Skeletal muscle cell (primary cell): ENCODE measurements around the gene BCL10.

Experiments
- DNase-seq: peaks from one replicate; pipeline ENCODE4 v3.0.0-alpha.2; 2010; ENCODE audit warnings: low read depth
- H3K4me3 ChIP-seq: 2 replicates; pipeline ENCODE4 v1.5.1; 2011; ENCODE audit warnings: low read depth, mild to moderate bottlenecking, control low read depth, low read length, moderate library complexity

The BCL10 gene

GRCh38 chr1:85228972-85229371, 47.5 kb downstream of the BCL10 start:
- H3K4me3 ChIP-seq = no peak overlapping the region
- no peak for DNase-seq

DNA sequence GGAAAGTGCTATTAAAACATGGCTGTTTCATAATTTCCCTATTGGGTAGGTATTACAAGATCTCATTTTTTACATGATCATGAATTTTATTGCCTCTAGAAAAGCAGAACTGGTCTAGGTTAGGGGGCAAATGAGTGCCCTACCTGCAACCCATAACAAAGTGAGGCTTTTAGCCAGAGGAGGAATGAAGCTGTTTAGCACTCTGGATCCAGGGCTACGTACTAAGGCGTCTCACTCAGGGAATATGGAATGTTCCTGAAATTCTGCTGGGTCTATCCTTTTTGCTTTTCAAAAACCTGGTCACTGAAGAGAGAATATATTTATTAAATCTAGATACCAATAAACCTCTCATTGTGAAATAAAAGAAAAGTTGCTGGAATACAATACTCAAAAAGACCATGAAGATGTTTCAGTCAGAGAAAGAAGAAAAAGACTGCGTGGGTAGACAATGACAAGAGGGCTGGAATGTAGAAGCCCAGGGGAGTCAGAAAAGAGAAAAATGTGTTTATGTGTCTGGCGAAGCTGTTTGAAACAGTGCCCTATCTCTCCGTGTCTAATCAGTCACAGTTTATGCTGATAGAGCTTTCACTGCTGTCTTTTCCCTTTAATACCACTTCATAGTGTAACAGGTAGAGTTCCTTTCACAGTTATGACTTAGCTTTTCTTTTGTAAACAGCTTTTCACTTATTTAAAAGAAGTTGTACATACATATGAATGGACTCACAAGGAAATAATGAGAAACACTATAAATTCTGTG, 50.6 kb downstream of the BCL10 start:
- no peak overlapping the region for H3K4me3 ChIP-seq
- no peak for DNase-seq

GRCh38 chr1:85224734-85225623, 51.5 kb downstream of the BCL10 start:
- DNase-seq = no peak
- H3K4me3 ChIP-seq = no peak overlapping the region

DNA sequence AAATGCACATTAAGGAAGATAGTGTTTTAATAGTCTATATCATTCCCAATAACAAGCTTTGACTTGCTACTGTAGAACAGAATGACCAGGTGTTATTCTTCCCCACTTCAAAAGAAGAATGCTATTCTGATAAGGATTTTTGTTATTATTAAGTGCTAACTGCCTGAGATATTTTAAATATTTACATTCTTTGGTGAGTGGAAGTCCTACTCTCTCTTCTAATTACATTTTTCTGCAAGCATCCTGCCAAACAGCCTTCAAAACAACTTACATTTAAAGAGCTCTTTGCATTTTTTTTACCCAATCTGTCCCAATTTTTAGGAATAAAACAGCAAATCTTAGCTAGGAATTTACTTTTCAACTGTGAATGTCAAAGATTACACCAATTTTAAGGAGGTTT, 52.1 kb downstream of the BCL10 start:
- no peak for DNase-seq
- no peak overlapping the region for H3K4me3 ChIP-seq

DNA sequence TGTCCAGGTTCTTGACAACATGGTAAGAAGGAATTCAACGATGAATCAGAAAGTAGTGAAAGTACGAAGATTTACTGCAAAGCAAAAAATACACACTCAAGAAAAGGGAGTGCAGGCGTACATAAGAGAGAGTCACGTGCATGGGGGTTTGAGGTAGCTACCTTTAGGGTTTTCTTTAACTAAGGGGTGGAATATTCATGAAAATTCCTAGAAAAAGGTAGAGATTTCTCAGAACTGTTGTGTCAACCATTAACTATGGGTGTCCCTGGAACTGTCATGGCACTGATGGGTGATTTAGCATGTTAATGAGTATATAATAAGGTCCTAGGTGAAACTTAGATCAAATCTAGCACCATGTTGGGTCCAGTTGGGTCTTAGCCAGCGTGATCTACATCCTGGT, 53.1 kb downstream of the BCL10 start:
- DNase-seq = no peak
- no peak overlapping the region for H3K4me3 ChIP-seq

DNA sequence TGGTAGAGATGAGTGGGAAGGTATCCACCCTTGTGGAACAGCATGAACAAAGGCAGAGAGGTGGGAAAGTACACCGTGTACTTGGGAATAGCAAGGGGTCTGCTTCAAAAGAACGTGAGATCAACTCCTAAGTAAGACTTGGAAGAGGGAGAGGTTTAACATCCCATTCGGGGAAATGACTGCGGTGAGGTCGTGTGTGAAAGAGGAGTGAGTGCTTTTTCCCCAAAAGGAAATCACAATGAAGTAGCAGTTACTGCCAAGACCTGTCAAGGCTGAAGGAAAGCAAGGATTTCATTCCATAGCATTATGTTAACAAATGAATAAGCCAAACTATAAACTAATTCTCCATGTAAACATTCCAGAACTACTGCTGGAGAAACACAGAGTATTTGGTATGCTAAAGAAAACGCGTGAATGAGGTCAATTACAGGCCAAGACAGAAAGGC, 55.7 kb downstream of the BCL10 start:
- no peak overlapping the region for H3K4me3 ChIP-seq
- no peak for DNase-seq

GRCh38 chr1:85219853-85220610, 56.4 kb downstream of the BCL10 start:
- DNase-seq = no peak
- no peak overlapping the region for H3K4me3 ChIP-seq

- no peak for DNase-seq
- H3K4me3 ChIP-seq = no peak overlapping the region
These were observed 59.7 kb downstream of the BCL10 start for GRCh38 chr1:85216697-85217096.
